Measurements from ENCODE around the gene TMEM151B. TPM values are rescaled to one million over a fixed set of nuclear protein-coding genes. Genes with fewer than 3 reads are reported as not detected.

The TMEM151B gene
- 1 to 10 TPM in 1 of 4 donors, under 1 TPM in 1, not detected in 2; 0.26 to 1.1 TPM for total RNA-seq
- polyA plus RNA-seq: 0.88 TPM
- long read RNA-seq, donor 1: 0 reads
- long read RNA-seq, donor 2: 0 reads
- long read RNA-seq, donor 3: 0 reads
- long read RNA-seq, donor 4, full-length matches to known transcripts: 1 of 1 reads
- long read RNA-seq, donor 4, partial matches to known transcripts: 0 of 1 reads
- long read RNA-seq, donor 4, other reads (novel, unspliced or antisense): 0 of 1 reads

GRCh38 chr6:44269921-44270525 is at the start of gene TMEM151B:
TMEM151B (plus strand) TSS chr6:44270450; CDS start chr6:44270743, 293 bp downstream.
- 9% methylated on average over 29 of the region's 29 CpGs for WGBS
- Histone ChIP-seq H3K4me1 (ENCODE audit: control insufficient read depth, insufficient read depth, low read length) (no peaks in the 10 kb centered on the region), H3K27ac (ENCODE audit: low read length) (no peak within 1 kb of the TSS), H3K27me3 (ENCODE audit: control insufficient read depth, insufficient read depth) (no peaks in the 10 kb centered on the region), H3K9me3 (ENCODE audit: control insufficient read depth, low read length) (no peaks in the 10 kb centered on the region), H3K4me3 (ENCODE audit: low read length) (peak within 1 kb of the TSS; percentile 77)
- ATAC-seq (no peak), DNase-seq (peak in 1 of 3 donors; percentile 63)
- intact Hi-C loops (cut with DNase I): loop anchor here in 2 of 4 donors (5.0 to 10.0 kb wide), 2 partner anchors 65 to 67 kb away; no protein-coding TSS in a partner anchor

- Histone ChIP-seq H3K27me3 (ENCODE audit: control insufficient read depth, insufficient read depth) (no peaks in the 10 kb centered on the region), H3K4me3 (ENCODE audit: low read length) (no peak overlapping the region), H3K27ac (ENCODE audit: low read length) (peak overlapping the region; percentile 77), H3K9me3 (ENCODE audit: control insufficient read depth, low read length) (no peaks in the 10 kb centered on the region), H3K4me1 (ENCODE audit: control insufficient read depth, insufficient read depth, low read length) (peaks cover 27% of the 10 kb centered on the region)
- ATAC-seq (no peak), DNase-seq (no peak)
- intact Hi-C loops (cut with DNase I): no loop called here
- WGBS: 80% methylated on average over 4 of the region's 4 CpGs
Observed at GRCh38 chr6:44220913-44221290, 49.3 kb upstream of the TMEM151B start.

GRCh38 chr6:44221291-44221960 is 48.8 kb upstream of the TMEM151B start:
- peak; percentile 94 to 98 (median 97) for DNase-seq
- Histone ChIP-seq H3K4me3 (ENCODE audit: low read length) (no peak overlapping the region), H3K9me3 (ENCODE audit: control insufficient read depth, low read length) (no peaks in the 10 kb centered on the region), H3K27ac (ENCODE audit: low read length) (peak overlapping the region; percentile 77), H3K4me1 (ENCODE audit: control insufficient read depth, insufficient read depth, low read length) (peaks cover 32% of the 10 kb centered on the region), H3K27me3 (ENCODE audit: control insufficient read depth, insufficient read depth) (no peaks in the 10 kb centered on the region)
- 6% methylated on average over 4 of the region's 4 CpGs for WGBS
- intact Hi-C loops (cut with DNase I): no loop called here
- peak; percentile 67 to 72 for ATAC-seq

- 46% methylated on average over 2 of the region's 2 CpGs for WGBS
- H3K4me1 ChIP-seq (ENCODE audit: control insufficient read depth, insufficient read depth, low read length): peaks cover 35% of the 10 kb centered on the region
Observed at GRCh38 chr6:44221961-44222335, 48.3 kb upstream of the TMEM151B start.

GRCh38 chr6:44222486-44223318 is 47.5 kb upstream of the TMEM151B start:
- intact Hi-C loops (cut with DNase I): no loop called here
- WGBS: 17% methylated on average over 26 of the region's 26 CpGs
- Histone ChIP-seq H3K9me3 (ENCODE audit: control insufficient read depth, low read length) (no peaks in the 10 kb centered on the region), H3K27me3 (ENCODE audit: control insufficient read depth, insufficient read depth) (no peaks in the 10 kb centered on the region), H3K4me1 (ENCODE audit: control insufficient read depth, insufficient read depth, low read length) (peaks cover 30% of the 10 kb centered on the region), H3K4me3 (ENCODE audit: low read length) (peak overlapping the region; percentile 67), H3K27ac (ENCODE audit: low read length) (peak overlapping the region; percentile 93)
- ATAC-seq (no peak), DNase-seq (peak in 2 of 3 donors; percentile 48 to 74)

More at GRCh38 chr6:44221961-44222335, 48.3 kb upstream of the TMEM151B start:
- intact Hi-C loops (cut with DNase I): no loop called here
- Histone ChIP-seq H3K4me3 (ENCODE audit: low read length) (no peak overlapping the region), H3K9me3 (ENCODE audit: control insufficient read depth, low read length) (no peaks in the 10 kb centered on the region), H3K27ac (ENCODE audit: low read length) (peak overlapping the region; percentile 77), H3K27me3 (ENCODE audit: control insufficient read depth, insufficient read depth) (no peaks in the 10 kb centered on the region)
- no peak for DNase-seq
- ATAC-seq: no peak

GRCh38 chr6:44223319-44224028 is 46.8 kb upstream of the TMEM151B start, which contains the start of gene SLC29A1:
SLC29A1 (plus strand) TSS chr6:44223595; CDS start chr6:44227314, 3,719 bp downstream.
- peak; percentile 30 to 35 for ATAC-seq
- intact Hi-C loops (cut with DNase I): no loop called here
- H3K27me3 ChIP-seq (ENCODE audit: control insufficient read depth, insufficient read depth): no peaks in the 10 kb centered on the region
- WGBS: under 1% methylated on average over 73 of the region's 73 CpGs
- peak within 1 kb of the TSS; percentile 93 for H3K27ac ChIP-seq (ENCODE audit: low read length)
- peaks cover 30% of the 10 kb centered on the region for H3K4me1 ChIP-seq (ENCODE audit: control insufficient read depth, insufficient read depth, low read length)
- DNase-seq: peak; percentile 74 to 94 (median 93)
- H3K4me3 ChIP-seq (ENCODE audit: low read length): peak within 1 kb of the TSS; percentile 67
- no peaks in the 10 kb centered on the region for H3K9me3 ChIP-seq (ENCODE audit: control insufficient read depth, low read length)

GRCh38 chr6:44224029-44224964 is 46.0 kb upstream of the TMEM151B start:
- ATAC-seq (no peak), DNase-seq (peak in 2 of 3 donors; percentile 66 to 70)
- 8% methylated on average over 18 of the region's 18 CpGs for WGBS
- Histone ChIP-seq H3K4me1 (ENCODE audit: control insufficient read depth, insufficient read depth, low read length) (peaks cover 30% of the 10 kb centered on the region), H3K27me3 (ENCODE audit: control insufficient read depth, insufficient read depth) (no peaks in the 10 kb centered on the region), H3K27ac (ENCODE audit: low read length) (peak overlapping the region; percentile 68), H3K9me3 (ENCODE audit: control insufficient read depth, low read length) (no peaks in the 10 kb centered on the region), H3K4me3 (ENCODE audit: low read length) (peak overlapping the region; percentile 67)
- intact Hi-C loops (cut with DNase I): no loop called here

- no peaks in the 10 kb centered on the region for H3K27me3 ChIP-seq (ENCODE audit: control insufficient read depth, insufficient read depth)
- ATAC-seq (no peak), DNase-seq (peak in 1 of 3 donors; percentile 1)
- no peak overlapping the region for H3K4me3 ChIP-seq (ENCODE audit: low read length)
- intact Hi-C loops (cut with DNase I): no loop called here
- no peaks in the 10 kb centered on the region for H3K9me3 ChIP-seq (ENCODE audit: control insufficient read depth, low read length)
- no peak overlapping the region for H3K27ac ChIP-seq (ENCODE audit: low read length)
- WGBS: 89% methylated on average over 4 of the region's 4 CpGs
- H3K4me1 ChIP-seq (ENCODE audit: control insufficient read depth, insufficient read depth, low read length): peaks cover 30% of the 10 kb centered on the region
Observed at GRCh38 chr6:44224965-44225305, 45.3 kb upstream of the TMEM151B start.

- intact Hi-C loops (cut with DNase I): no loop called here
- peaks cover 30% of the 10 kb centered on the region for H3K4me1 ChIP-seq (ENCODE audit: control insufficient read depth, insufficient read depth, low read length)
- WGBS: 70% methylated on average over 8 of the region's 8 CpGs
- H3K9me3 ChIP-seq (ENCODE audit: control insufficient read depth, low read length): no peaks in the 10 kb centered on the region
- no peak for ATAC-seq
- DNase-seq: peak in 2 of 3 donors; percentile 41 to 44
- no peaks in the 10 kb centered on the region for H3K27me3 ChIP-seq (ENCODE audit: control insufficient read depth, insufficient read depth)
- H3K27ac ChIP-seq (ENCODE audit: low read length): peak overlapping the region; percentile 91
- no peak overlapping the region for H3K4me3 ChIP-seq (ENCODE audit: low read length)
Observed at GRCh38 chr6:44225579-44226325, 44.5 kb upstream of the TMEM151B start.
